Skeletal muscle satellite cell (primary cell): Measurements from ENCODE around the gene RCN2.

Experiments used
- H3K27me3 ChIP-seq: 2 replicates; pipeline ENCODE4 v1.7.0; 2013; ENCODE audit warnings: low read length; ENCODE audit not compliant: control insufficient read depth, insufficient read depth
- H3K36me3 ChIP-seq: 2 replicates; pipeline ENCODE4 v1.7.0; 2013; ENCODE audit warnings: mild to moderate bottlenecking, control low read depth, low read length; ENCODE audit not compliant: insufficient read depth
- H3K4me1 ChIP-seq: 2 replicates; pipeline ENCODE4 v1.7.0; 2013; ENCODE audit warnings: low read length; ENCODE audit not compliant: control insufficient read depth, insufficient read depth
- H3K4me2 ChIP-seq: 2 replicates; pipeline ENCODE4 v1.7.0; 2013; ENCODE audit warnings: mild to moderate bottlenecking, low read length
- H3K4me3 ChIP-seq: 2 replicates; pipeline ENCODE4 v1.7.0; 2013; ENCODE audit warnings: low read length
- H3K9ac ChIP-seq: 2 replicates; pipeline ENCODE4 v1.7.0; 2013; ENCODE audit warnings: mild to moderate bottlenecking, low read depth, low read length, moderate library complexity
- H3K9me3 ChIP-seq: replicated peaks from 2 replicates; pipeline ENCODE4 v1.7.0; 2013; ENCODE audit warnings: mild to moderate bottlenecking, control low read depth, low read length

RCN2 gene

DNA sequence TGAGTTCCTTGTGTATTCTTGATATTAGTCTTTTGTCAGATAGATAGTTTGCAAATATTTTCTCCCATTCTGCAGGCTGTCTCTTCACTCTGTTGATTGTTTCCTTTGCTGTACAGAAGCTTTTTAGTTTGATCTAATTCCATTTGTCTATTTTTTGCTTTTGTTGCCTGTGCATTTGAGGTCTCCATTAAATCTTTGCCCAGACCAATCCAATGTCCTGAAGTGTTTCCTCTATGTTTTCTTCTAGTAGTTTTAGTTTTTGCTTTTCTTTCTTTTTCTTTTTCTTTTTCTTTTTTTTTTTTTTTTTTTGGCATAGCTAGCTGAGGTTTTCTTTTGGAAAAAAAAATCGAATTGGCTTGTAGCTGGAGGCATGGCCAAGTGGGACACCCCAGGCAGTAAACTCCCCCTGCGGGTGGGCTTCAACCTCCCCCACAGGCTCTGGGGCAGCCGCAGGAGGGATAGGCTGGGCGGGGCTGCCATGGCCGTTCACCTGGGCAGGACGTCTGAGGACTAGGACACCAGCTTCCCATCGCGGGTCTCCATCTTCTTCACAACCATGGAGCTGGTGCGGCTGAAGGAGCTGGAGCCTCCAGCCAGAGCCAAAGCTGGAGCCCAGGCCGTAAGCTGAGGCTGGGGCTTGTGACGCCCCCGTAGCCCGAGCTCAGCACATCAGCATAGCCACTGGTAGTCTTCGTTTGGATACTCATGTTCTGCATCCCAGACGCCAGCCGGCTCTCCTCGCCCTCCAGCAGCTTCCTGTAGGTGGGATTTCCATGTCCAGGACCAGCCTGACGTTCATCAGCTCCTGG lies 47.2 kb downstream of the RCN2 start:
- H3K9me3 ChIP-seq: no peaks in the 10 kb centered on the region
- H3K4me1 ChIP-seq: no peaks in the 10 kb centered on the region
- H3K4me2 ChIP-seq: no peak overlapping the region
- no peak overlapping the region for H3K4me3 ChIP-seq
- H3K36me3 ChIP-seq: no peaks in the 10 kb centered on the region
- no peak overlapping the region for H3K9ac ChIP-seq
- peaks cover 27% of the 10 kb centered on the region for H3K27me3 ChIP-seq

DNA sequence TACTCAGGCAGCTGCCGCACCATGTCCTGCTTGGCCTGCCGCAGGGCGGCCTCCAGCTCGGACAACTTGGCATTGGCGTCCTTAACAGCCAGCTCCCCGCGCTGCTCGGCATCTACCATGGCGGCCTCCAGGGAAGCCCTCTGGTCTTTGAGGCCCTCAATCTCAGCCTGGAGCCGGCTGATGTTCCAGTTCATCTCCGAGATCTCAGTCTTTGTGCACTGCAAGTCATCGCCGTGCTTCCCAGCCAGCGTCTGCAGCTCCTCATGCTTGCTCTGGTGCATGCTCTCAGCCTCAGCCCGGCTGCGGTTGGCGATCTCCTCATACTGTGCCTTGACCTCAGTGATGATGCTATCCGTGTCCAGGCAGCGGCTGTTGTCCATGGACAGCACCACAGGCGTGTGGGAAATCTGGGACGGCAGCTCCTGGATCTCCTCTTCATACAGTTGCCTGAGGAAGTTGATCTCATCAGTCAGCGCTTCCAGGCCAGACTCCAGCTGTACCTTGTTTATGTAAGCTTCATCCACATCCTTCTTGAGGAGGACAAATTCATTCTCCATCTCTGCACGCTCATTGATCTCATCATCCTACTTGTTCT lies 47.9 kb downstream of the RCN2 start:
- no peak overlapping the region for H3K9ac ChIP-seq
- H3K4me1 ChIP-seq: no peaks in the 10 kb centered on the region
- no peaks in the 10 kb centered on the region for H3K36me3 ChIP-seq
- H3K9me3 ChIP-seq: no peaks in the 10 kb centered on the region
- no peak overlapping the region for H3K4me3 ChIP-seq
- H3K4me2 ChIP-seq: no peak overlapping the region
- peaks cover 22% of the 10 kb centered on the region for H3K27me3 ChIP-seq

DNA sequence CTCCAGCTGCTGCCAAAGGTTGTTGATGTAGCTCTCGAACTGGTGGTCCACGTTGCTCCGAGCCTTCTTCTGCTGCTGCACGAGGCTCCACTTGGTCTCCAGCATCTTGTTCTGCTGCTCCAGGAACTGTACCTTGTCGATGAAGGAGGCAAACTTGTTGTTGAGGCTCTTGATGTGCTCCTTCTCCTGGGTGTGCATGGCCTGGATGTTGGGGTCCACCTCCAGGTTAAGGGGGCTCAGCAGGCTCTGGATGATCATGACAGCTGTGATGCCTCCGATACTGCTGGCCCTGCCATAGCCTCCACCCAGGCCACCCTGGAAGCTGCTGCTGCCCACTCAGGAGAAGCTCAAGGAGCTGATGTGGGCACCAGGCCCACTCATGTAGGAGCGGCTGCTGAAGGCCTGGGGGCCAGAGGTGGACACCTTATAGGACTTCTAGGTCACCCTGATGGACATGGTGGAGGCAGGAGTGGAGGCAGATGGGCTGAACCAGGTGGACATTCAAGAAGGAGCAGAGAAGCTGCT lies 48.5 kb downstream of the RCN2 start:
- Histone ChIP-seq H3K4me2 (no peak overlapping the region), H3K36me3 (no peaks in the 10 kb centered on the region), H3K4me3 (no peak overlapping the region), H3K9me3 (no peaks in the 10 kb centered on the region), H3K9ac (no peak overlapping the region), H3K27me3 (peaks cover 22% of the 10 kb centered on the region), H3K4me1 (no peaks in the 10 kb centered on the region)

DNA sequence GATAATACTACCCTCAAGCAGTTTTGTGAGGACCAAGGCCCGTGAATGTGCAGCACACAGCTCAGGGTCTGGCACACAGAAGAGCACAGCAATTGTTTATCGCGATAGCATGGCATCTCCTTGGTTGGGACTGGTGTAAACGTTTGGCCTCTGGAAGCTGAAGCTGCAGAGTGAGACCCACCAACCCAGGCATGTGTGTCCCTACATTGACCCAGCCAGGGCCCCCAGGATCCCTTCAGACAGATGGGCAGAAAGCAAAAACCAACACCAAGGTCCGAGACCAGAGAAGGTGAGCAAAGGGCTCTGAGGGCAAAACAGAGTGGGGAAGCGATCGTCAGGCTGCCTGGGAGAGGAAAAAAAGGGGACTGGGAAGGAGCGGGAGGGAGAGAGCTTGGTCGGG lies 50.8 kb downstream of the RCN2 start:
- Histone ChIP-seq H3K4me2 (no peak overlapping the region), H3K27me3 (peaks cover 15% of the 10 kb centered on the region), H3K4me1 (no peaks in the 10 kb centered on the region), H3K9ac (no peak overlapping the region), H3K36me3 (no peaks in the 10 kb centered on the region), H3K9me3 (no peaks in the 10 kb centered on the region), H3K4me3 (no peak overlapping the region)

DNA sequence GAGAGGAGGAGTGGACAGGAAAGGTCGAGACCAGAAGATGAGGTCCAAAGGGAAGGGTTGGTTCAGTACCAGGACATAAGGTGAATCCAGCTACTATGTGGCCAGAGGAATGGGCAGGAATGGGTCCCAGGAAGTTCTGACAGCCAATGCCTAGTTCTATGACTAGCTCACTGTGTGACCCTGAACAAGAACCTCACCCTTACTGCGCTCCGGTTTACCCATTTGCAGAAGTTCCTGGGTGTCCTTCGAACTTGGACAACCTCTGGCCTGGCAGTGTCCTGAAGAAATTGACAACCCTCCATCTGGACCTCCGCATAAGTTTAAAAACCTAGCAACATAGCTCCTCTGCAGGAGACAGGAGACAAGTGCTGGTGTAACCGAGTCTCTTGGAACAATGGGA lies 51.2 kb downstream of the RCN2 start:
- Histone ChIP-seq H3K36me3 (no peaks in the 10 kb centered on the region), H3K4me3 (no peak overlapping the region), H3K4me2 (no peak overlapping the region), H3K27me3 (peaks cover 15% of the 10 kb centered on the region), H3K9ac (no peak overlapping the region), H3K4me1 (no peaks in the 10 kb centered on the region), H3K9me3 (no peaks in the 10 kb centered on the region)

DNA sequence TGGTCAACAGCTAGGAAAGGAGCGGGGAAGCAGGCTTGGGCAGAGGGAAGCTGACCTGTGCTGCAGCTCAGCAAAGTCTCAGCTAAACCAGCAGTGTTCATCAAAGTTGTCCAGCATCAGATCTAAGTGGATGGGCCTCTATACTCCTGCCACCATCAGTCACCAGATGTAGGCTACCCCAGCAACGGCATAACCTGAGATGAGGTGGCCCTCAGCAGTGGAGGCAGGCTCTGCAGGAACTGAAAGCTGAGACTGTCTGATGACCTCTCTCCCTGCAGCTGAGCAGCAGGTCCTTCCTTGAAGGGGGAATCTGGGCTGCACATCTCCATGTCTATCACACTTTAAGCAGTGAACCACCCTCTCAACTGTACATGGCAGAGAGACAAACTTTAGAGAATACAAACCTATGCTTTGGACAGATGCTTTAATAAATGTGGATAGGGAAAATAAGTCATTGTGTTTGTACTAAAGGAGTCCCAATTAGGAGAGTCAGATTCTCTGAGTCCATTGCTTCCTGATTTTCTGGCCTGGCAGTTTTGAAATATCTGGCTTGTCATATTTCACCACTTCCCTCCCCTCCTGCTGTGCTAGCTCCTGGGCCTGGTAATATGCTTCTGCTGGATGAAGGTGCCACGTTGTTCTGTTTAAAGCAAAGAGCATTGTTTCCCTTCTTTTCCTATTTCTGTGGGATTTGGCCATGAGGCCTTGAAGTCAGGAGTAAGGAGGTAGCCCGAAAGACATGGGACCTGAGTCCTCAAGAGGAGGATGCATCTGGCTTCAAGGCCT lies 52.2 kb downstream of the RCN2 start:
- H3K27me3 ChIP-seq: peaks cover 15% of the 10 kb centered on the region
- H3K9ac ChIP-seq: no peak overlapping the region
- H3K4me3 ChIP-seq: no peak overlapping the region
- no peaks in the 10 kb centered on the region for H3K9me3 ChIP-seq
- H3K36me3 ChIP-seq: no peaks in the 10 kb centered on the region
- H3K4me1 ChIP-seq: no peaks in the 10 kb centered on the region
- no peak overlapping the region for H3K4me2 ChIP-seq

DNA sequence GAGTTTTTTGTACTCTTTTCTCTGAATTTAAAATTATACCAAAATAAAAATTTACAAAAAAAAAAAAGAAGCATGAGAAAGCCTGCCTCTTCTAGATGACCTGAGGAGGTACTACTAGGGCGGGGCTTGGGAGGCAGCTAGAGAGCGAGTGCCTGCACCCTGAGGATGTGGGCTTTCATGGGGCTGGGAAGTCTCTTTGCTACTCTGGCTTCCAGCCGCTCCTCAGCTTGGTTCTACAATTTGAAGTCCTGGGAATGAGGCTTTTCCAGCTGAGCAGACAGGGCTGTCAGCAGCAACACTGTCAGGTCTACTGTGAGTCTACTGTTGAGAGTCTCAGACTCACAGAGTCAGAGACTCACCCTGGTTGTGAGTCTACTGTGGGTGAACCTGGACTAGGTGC lies 55.2 kb downstream of the RCN2 start:
- Histone ChIP-seq H3K9me3 (no peaks in the 10 kb centered on the region), H3K4me3 (no peak overlapping the region), H3K4me1 (no peaks in the 10 kb centered on the region), H3K36me3 (no peaks in the 10 kb centered on the region), H3K4me2 (no peak overlapping the region), H3K27me3 (peaks cover 20% of the 10 kb centered on the region), H3K9ac (no peak overlapping the region)

DNA sequence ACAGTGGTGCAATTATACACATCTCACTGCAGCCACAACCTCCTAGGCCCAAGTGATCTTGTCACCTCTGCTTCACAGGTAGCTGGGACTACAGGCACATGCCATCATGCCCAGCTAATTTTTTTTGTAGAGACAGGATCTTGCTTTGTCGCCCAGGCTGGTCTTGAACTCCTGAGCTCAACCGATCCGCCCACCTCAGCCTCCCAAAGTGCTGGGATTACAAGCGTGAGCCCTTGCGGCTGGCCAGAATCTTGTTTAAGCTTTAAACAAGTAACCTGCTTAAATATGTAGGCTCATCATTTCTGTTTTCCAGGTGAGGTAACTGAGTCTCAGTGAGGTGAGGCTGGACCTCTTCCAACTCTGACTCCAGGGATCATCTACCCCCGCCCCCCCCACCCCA lies 55.7 kb downstream of the RCN2 start:
- Histone ChIP-seq H3K27me3 (peaks cover 15% of the 10 kb centered on the region), H3K36me3 (no peaks in the 10 kb centered on the region), H3K9me3 (no peaks in the 10 kb centered on the region), H3K4me3 (no peak overlapping the region), H3K9ac (no peak overlapping the region), H3K4me1 (no peaks in the 10 kb centered on the region), H3K4me2 (no peak overlapping the region)

DNA sequence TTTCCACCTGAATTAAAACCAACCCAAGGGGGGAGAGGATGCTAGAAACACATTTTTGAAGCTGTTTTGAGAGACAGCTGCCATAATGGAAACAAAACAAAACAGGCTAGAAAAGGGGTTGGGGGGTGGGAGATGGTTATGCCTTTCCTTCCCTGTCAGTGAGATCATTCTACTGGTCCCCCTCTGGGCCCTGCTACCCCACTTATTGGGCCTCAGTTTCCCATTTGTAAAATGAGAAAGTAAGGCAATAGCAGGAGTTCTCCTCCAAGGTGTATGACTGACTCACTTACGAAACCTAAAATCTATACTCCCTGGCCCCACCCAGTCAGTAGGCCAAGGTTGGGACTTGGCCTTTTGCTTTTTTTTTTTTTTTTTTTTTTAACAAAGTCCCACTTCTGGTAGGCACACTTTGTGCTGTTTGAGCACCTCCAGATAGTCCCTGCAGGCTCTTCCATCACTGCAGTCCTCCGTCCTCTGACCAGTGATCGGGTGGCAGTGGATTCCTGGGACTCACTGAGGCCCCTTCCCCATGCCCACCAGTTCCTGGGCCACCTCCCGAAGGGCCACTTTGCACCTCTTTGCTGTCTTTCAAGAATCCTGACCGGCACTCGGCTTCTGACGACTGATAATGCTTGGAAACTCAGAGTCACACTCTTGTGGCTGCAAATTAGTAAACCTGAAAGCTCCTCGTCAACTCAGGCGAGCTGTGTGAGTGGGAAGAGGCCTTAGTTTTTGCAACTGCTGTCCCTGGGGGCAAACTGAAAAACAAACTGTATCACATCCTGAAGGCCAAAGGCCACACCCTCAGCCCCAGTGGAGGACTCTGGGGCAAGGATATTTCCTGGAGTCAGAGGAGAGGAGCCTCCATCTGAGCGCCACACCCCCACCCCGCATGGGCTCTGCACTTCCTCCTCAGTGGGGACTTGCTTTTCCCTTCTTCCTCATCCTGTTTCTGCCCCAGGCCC lies 56.6 kb downstream of the RCN2 start:
- H3K4me3 ChIP-seq: no peak overlapping the region
- no peaks in the 10 kb centered on the region for H3K9me3 ChIP-seq
- H3K4me2 ChIP-seq: no peak overlapping the region
- no peaks in the 10 kb centered on the region for H3K36me3 ChIP-seq
- no peaks in the 10 kb centered on the region for H3K4me1 ChIP-seq
- H3K27me3 ChIP-seq: peaks cover 9% of the 10 kb centered on the region
- H3K9ac ChIP-seq: no peak overlapping the region

DNA sequence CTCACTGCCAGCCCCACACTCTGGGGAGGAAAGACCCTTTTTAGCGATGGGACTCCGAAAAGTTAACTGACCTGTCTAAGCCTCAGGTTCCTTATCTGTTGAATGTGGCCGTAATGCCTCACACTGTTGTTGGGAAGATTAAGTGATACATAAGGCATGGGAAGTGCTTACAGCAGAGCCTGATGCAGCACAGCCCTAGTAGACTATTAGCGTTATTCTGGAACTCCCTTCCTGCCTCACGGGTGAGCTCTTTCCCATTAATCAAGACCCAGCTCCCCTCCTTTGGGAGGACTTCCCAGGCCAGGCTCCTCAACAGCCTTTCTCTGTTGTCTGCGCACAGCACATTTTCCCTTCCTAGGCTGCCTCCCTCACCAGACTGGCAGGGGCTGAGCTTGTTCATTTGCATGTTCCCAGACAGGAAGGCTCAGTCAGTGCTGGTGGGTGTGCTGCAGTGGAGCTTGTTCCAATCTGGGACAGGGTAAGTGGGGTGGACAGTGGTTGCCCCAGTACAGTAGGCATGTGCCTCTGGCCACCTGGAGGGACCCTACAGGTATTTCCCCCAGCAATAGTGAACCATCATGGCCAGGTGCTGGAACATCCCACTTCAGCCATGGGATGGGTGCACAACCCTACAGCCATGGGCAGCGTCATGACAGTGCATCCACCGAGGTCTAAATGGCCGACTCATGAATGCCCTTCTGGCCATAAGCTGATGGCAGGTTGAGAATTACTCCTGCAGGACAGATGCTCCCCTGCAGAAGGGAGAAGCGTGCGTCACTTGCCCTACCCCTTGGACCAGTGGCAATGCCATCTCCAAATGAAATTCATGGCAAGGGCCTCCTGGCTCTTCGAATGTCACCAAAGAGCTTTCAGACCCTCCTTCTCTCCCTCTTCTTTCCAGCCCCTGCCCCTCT lies 57.6 kb downstream of the RCN2 start:
- Histone ChIP-seq H3K4me2 (no peak overlapping the region), H3K36me3 (no peaks in the 10 kb centered on the region), H3K9ac (no peak overlapping the region), H3K27me3 (peaks cover 9% of the 10 kb centered on the region), H3K4me3 (no peak overlapping the region), H3K9me3 (no peaks in the 10 kb centered on the region), H3K4me1 (no peaks in the 10 kb centered on the region)
